AG04449 (cell line): Measurements from ENCODE around the gene HK3.

Experiments used
- CTCF ChIA-PET: fragments of 350-600 bp; formaldehyde crosslinking; extraction: SDS; loops from one replicate; lab custom pipeline; 2021; ENCODE audit warnings: antibody characterized with exemption; lab: Yijun Ruan, JAX
- POLR2A ChIA-PET: fragments of 400-600, 350-600 bp; formaldehyde crosslinking; extraction: SDS; loops from one replicate; lab custom pipeline; 2020; ENCODE audit warnings: antibody characterized with exemption, inconsistent platforms; lab: Yijun Ruan, JAX
- DNase-seq: peaks from one replicate; pipeline ENCODE4 v3.0.0-alpha.2; 2010; ENCODE audit warnings: low read depth, low spot score
- H3K4me3 ChIP-seq: 2 replicates; pipeline ENCODE4 v1.5.1; 2011; ENCODE audit warnings: low read depth, mild to moderate bottlenecking, control low read depth, low read length
- CTCF ChIP-seq: IDR thresholded peaks from one replicate; pipeline ENCODE4 v1.5.1; 2011; ENCODE audit warnings: mild to moderate bottlenecking, moderate library complexity, low read length, control low read depth, inconsistent platforms; ENCODE audit not compliant: insufficient read depth; ENCODE audit errors: missing control alignments

Gene HK3

GRCh38 chr5:176938472-176938871 is 39.3 kb upstream of the HK3 start:
- no peak for DNase-seq
- POLR2A ChIA-PET: no interaction called here

GRCh38 chr5:176935017-176935416 is 35.9 kb upstream of the HK3 start:
- ChIA-PET CTCF (interaction anchor here (1.8 kb wide), 1 partner anchor 274 kb away, joined by 10 read pairs; no protein-coding TSS in a partner anchor), POLR2A (no interaction called here)
- DNase-seq: no peak
- TF ChIP-seq CTCF: no peak
- H3K4me3 ChIP-seq: no peak overlapping the region

More at GRCh38 chr5:176938472-176938871, 39.3 kb upstream of the HK3 start:
- TF ChIP-seq CTCF: no peak
- H3K4me3 ChIP-seq: no peak overlapping the region
- CTCF ChIA-PET: interaction anchor here (0.6 to 1.8 kb wide), 5 partner anchors 29 to 280 kb away, joined by 3 to 11 read pairs (median 5); no protein-coding TSS in a partner anchor

GRCh38 chr5:176934309-176934930 is 35.3 kb upstream of the HK3 start:
- no peak overlapping the region for H3K4me3 ChIP-seq
- no peak for DNase-seq
- TF ChIP-seq CTCF: no peak
- ChIA-PET POLR2A (no interaction called here), CTCF (interaction anchor here (1.8 kb wide), 1 partner anchor 273 kb away, joined by 10 read pairs; no protein-coding TSS in a partner anchor)

- ChIA-PET CTCF (interaction anchor here (2.2 kb wide), 1 partner anchor 269 kb away, joined by 8 read pairs; no protein-coding TSS in a partner anchor), POLR2A (no interaction called here)
- H3K4me3 ChIP-seq: no peak overlapping the region
- no peak for TF ChIP-seq CTCF
- no peak for DNase-seq
Measured at GRCh38 chr5:176929654-176930053, 30.5 kb upstream of the HK3 start.

GRCh38 chr5:176927562-176927961 is 28.4 kb upstream of the HK3 start:
- DNase-seq: no peak
- CTCF ChIA-PET: interaction anchor here (1.3 to 1.6 kb wide), 2 partner anchors 18 to 267 kb away, joined by 3 read pairs; no protein-coding TSS in a partner anchor
- TF ChIP-seq CTCF: no peak
- H3K4me3 ChIP-seq: no peak overlapping the region
- POLR2A ChIA-PET: no interaction called here

- ChIA-PET CTCF (no interaction called here), POLR2A (no interaction called here)
- no peak for TF ChIP-seq CTCF
- H3K4me3 ChIP-seq: no peak overlapping the region
- DNase-seq: no peak
Measured at GRCh38 chr5:176922817-176923216, 23.7 kb upstream of the HK3 start.
